ENCODE results near the gene SOX11.
"Not testable (repeated sequence)": the region's sequence is repeated elsewhere in the genome, so short reads cannot be mapped to it uniquely, and the experiment has no call there.

Gene SOX11

GRCh38 chr2:5691985-5692529 lies at the start of gene SOX11:
TSS of gene SOX11 (plus strand) at chr2:5692384. CDS start at chr2:5692722, 338 bp downstream.
- Histone ChIP-seq H3K27me3 (ENCODE audit: control insufficient read depth, insufficient read depth, low read length) (peaks cover 12% of the 10 kb centered on the region), H3K9ac (ENCODE audit: low read depth, low read length) (peak within 1 kb of the TSS; percentile 79), H3K4me1 (ENCODE audit: control insufficient read depth, insufficient read depth, low read length) (peaks cover 3% of the 10 kb centered on the region), H3K36me3 (ENCODE audit: control insufficient read depth, insufficient read depth, low read length) (no peaks in the 10 kb centered on the region), H3K9me3 (ENCODE audit: control insufficient read depth, insufficient read depth, low read length) (no peaks in the 10 kb centered on the region), H3K4me3 (ENCODE audit: low read depth, low read length) (peak within 1 kb of the TSS; percentile 93)

DNA sequence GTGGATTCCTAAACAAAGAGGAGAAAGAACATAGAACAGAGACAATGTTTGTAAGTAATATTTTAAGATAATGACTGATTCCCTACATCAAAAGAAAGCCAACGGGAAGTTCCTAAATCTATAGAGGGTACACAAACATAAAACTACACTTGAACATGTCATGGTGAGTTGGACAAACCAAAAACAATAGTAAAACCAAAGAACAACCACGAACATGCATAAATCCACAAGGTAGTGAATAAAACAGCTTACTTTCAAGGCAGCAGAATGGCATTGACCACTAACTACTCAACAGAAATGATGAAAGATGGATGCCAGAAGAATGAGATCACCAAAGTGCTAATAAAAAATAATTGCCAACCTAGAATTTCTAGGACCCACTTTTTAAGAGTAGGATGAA lies 39.5 kb upstream of the SOX11 start:
- not testable (repeated sequence) for H3K27me3 ChIP-seq (ENCODE audit: control insufficient read depth, insufficient read depth, low read length); H3K4me1 ChIP-seq (ENCODE audit: control insufficient read depth, insufficient read depth, low read length); H3K36me3 ChIP-seq (ENCODE audit: control insufficient read depth, insufficient read depth, low read length); H3K9me3 ChIP-seq (ENCODE audit: control insufficient read depth, insufficient read depth, low read length); H3K4me3 ChIP-seq (ENCODE audit: low read depth, low read length); H3K9ac ChIP-seq (ENCODE audit: low read depth, low read length)

DNA sequence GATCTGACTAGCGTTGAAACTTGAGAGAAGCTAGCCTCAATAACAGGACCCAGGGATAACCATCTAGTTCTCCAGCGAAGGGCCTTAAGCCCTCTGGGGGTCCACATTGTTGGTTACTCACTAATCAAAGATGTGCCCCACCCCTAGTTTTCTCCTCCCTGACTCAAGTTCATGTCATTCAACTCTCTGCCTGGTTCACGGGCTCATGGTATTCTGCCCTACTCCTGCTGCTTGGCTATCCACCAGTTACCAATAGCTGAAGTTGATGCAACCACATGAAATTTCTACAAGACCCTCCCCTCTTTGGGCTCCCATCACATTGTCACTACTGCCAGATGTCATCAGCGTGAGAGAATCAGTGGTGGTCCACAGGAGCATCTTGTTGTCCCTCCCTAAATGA lies 38.4 kb upstream of the SOX11 start:
- not testable (repeated sequence) for H3K9ac ChIP-seq (ENCODE audit: low read depth, low read length); H3K9me3 ChIP-seq (ENCODE audit: control insufficient read depth, insufficient read depth, low read length); H3K36me3 ChIP-seq (ENCODE audit: control insufficient read depth, insufficient read depth, low read length); H3K27me3 ChIP-seq (ENCODE audit: control insufficient read depth, insufficient read depth, low read length); H3K4me1 ChIP-seq (ENCODE audit: control insufficient read depth, insufficient read depth, low read length); H3K4me3 ChIP-seq (ENCODE audit: low read depth, low read length)

DNA sequence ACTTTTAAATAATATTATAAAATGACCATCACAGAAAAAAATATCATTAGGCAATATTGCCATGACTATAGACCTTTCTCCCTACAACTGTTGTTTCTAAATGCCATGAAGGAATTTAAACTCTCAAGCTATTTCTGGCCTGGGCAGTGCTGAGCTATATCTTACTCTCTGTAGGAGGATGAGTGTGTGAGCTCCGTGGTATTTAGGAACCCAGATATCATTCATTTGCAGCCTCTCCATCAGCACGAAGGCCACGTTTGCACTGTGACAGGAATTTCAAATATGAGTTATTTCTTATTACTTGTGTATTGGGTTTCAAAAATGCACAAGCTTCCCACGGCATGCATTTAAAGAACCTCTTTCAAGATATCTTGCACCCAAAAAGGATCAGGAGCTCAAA lies 35.0 kb upstream of the SOX11 start:
- Histone ChIP-seq H3K4me1 (ENCODE audit: control insufficient read depth, insufficient read depth, low read length) (no peaks in the 10 kb centered on the region), H3K9ac (ENCODE audit: low read depth, low read length) (no peak overlapping the region), H3K27me3 (ENCODE audit: control insufficient read depth, insufficient read depth, low read length) (no peaks in the 10 kb centered on the region), H3K9me3 (ENCODE audit: control insufficient read depth, insufficient read depth, low read length) (no peaks in the 10 kb centered on the region), H3K36me3 (ENCODE audit: control insufficient read depth, insufficient read depth, low read length) (no peaks in the 10 kb centered on the region), H3K4me3 (ENCODE audit: low read depth, low read length) (no peak overlapping the region)

DNA sequence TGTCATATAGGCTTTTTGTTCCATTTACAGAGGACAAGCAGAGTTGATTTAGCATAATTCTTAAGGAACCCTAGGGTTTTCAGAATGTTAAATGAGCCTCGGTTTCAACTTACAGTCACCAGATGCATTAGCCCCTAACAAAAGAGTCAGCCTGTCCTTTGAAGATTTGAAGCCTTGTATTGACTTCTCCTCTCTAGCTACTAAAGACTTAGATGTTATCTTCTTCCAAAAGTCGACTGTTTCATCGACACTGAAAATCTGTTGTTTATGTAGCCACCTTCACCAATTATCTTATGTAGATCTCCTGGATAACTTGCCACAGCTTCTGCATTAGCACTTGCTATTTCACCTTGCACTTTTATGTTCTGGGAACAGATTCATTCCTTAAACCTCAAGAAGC lies 31.6 kb upstream of the SOX11 start:
- no peaks in the 10 kb centered on the region for H3K27me3 ChIP-seq (ENCODE audit: control insufficient read depth, insufficient read depth, low read length)
- H3K9ac ChIP-seq (ENCODE audit: low read depth, low read length), result no peak overlapping the region
- H3K36me3 ChIP-seq (ENCODE audit: control insufficient read depth, insufficient read depth, low read length), result no peaks in the 10 kb centered on the region
- H3K4me3 ChIP-seq (ENCODE audit: low read depth, low read length), result no peak overlapping the region
- H3K9me3 ChIP-seq (ENCODE audit: control insufficient read depth, insufficient read depth, low read length), result no peaks in the 10 kb centered on the region
- H3K4me1 ChIP-seq (ENCODE audit: control insufficient read depth, insufficient read depth, low read length), result no peaks in the 10 kb centered on the region

DNA sequence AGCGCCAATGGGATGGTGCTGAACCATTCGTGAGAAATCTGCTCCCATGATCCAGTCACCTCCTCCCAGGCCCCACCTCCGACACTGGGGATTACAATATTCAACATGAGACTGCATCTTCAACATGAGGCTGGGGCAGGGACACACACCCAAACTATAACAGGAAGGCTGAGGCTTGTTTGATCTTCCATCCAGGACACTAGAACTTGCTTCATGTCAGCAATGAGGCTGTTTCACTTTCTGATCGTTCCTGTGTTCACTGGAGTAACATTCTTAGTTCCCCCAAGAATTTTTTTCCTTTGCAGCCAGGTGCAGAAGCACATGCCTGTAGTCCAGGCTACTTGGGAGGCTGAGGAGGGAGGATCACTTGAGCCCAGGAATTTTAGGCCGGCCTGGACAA lies 30.8 kb upstream of the SOX11 start:
- H3K4me1 ChIP-seq (ENCODE audit: control insufficient read depth, insufficient read depth, low read length), result no peaks in the 10 kb centered on the region
- no peak overlapping the region for H3K4me3 ChIP-seq (ENCODE audit: low read depth, low read length)
- no peak overlapping the region for H3K9ac ChIP-seq (ENCODE audit: low read depth, low read length)

DNA sequence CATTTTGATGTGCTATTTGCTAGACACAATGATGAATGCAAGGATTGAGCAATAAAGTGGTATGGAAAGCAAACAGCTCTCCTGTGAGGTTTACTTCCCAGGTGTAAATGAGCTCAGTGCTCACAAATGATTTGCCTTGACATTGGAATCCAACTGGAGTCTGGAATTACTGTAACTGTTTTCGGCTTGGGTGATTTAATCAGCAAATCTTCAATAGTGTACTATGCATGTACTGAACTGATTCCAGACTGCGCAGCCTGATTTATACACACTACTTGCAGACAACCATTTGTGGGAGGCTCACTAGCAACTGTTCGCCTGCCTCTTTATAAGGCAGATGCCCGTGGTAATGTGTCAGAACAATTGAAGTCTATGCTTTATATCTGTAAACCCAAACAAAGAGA lies 27.9 kb upstream of the SOX11 start:
- no peaks in the 10 kb centered on the region for H3K36me3 ChIP-seq (ENCODE audit: control insufficient read depth, insufficient read depth, low read length)
- no peak overlapping the region for H3K4me3 ChIP-seq (ENCODE audit: low read depth, low read length)
- H3K4me1 ChIP-seq (ENCODE audit: control insufficient read depth, insufficient read depth, low read length), result no peaks in the 10 kb centered on the region
- no peaks in the 10 kb centered on the region for H3K27me3 ChIP-seq (ENCODE audit: control insufficient read depth, insufficient read depth, low read length)
- H3K9ac ChIP-seq (ENCODE audit: low read depth, low read length), result no peak overlapping the region
- H3K9me3 ChIP-seq (ENCODE audit: control insufficient read depth, insufficient read depth, low read length), result no peaks in the 10 kb centered on the region

More for the DNA sequence above, 30.8 kb upstream of the SOX11 start:
- Histone ChIP-seq H3K27me3 (ENCODE audit: control insufficient read depth, insufficient read depth, low read length) (no peaks in the 10 kb centered on the region), H3K9me3 (ENCODE audit: control insufficient read depth, insufficient read depth, low read length) (no peaks in the 10 kb centered on the region), H3K36me3 (ENCODE audit: control insufficient read depth, insufficient read depth, low read length) (no peaks in the 10 kb centered on the region)

DNA sequence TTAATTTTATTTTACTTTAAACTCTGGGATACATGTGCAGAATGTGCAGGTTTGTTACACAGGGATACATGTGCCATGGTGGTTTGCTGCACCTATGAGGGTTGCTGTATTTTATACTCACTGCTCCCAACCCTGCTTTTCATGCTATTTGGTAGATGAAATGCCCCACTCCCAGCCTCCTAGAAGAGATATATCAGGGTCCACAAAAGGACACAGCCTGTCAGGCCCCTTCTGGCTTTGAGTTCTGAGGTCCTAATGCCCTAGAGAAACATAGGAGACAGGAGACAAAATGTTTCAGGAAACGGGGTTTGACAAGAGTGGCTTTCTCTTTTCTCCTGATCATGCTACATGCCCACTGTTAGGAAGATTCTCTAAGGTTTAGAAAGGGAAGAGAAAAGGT lies 27.1 kb upstream of the SOX11 start:
- no peak overlapping the region for H3K4me3 ChIP-seq (ENCODE audit: low read depth, low read length)
- no peaks in the 10 kb centered on the region for H3K9me3 ChIP-seq (ENCODE audit: control insufficient read depth, insufficient read depth, low read length)
- no peaks in the 10 kb centered on the region for H3K4me1 ChIP-seq (ENCODE audit: control insufficient read depth, insufficient read depth, low read length)
- H3K9ac ChIP-seq (ENCODE audit: low read depth, low read length), result no peak overlapping the region
- no peaks in the 10 kb centered on the region for H3K27me3 ChIP-seq (ENCODE audit: control insufficient read depth, insufficient read depth, low read length)
- no peaks in the 10 kb centered on the region for H3K36me3 ChIP-seq (ENCODE audit: control insufficient read depth, insufficient read depth, low read length)

GRCh38 chr2:5666798-5667197 lies 25.4 kb upstream of the SOX11 start:
- Histone ChIP-seq H3K4me3 (ENCODE audit: low read depth, low read length) (no peak overlapping the region), H3K9me3 (ENCODE audit: control insufficient read depth, insufficient read depth, low read length) (no peaks in the 10 kb centered on the region), H3K9ac (ENCODE audit: low read depth, low read length) (no peak overlapping the region), H3K4me1 (ENCODE audit: control insufficient read depth, insufficient read depth, low read length) (no peaks in the 10 kb centered on the region), H3K27me3 (ENCODE audit: control insufficient read depth, insufficient read depth, low read length) (peaks cover 4% of the 10 kb centered on the region), H3K36me3 (ENCODE audit: control insufficient read depth, insufficient read depth, low read length) (no peaks in the 10 kb centered on the region)

- not testable (repeated sequence) for H3K9ac ChIP-seq (ENCODE audit: low read depth, low read length); H3K4me1 ChIP-seq (ENCODE audit: control insufficient read depth, insufficient read depth, low read length); H3K9me3 ChIP-seq (ENCODE audit: control insufficient read depth, insufficient read depth, low read length); H3K36me3 ChIP-seq (ENCODE audit: control insufficient read depth, insufficient read depth, low read length); H3K4me3 ChIP-seq (ENCODE audit: low read depth, low read length)
- peaks cover 13% of the 10 kb centered on the region for H3K27me3 ChIP-seq (ENCODE audit: control insufficient read depth, insufficient read depth, low read length)
Measured at GRCh38 chr2:5667655-5668054, 24.5 kb upstream of the SOX11 start.

- Histone ChIP-seq H3K4me1 (ENCODE audit: control insufficient read depth, insufficient read depth, low read length) (no peaks in the 10 kb centered on the region), H3K9ac (ENCODE audit: low read depth, low read length) (no peak overlapping the region), H3K4me3 (ENCODE audit: low read depth, low read length) (no peak overlapping the region), H3K27me3 (ENCODE audit: control insufficient read depth, insufficient read depth, low read length) (peaks cover 19% of the 10 kb centered on the region), H3K9me3 (ENCODE audit: control insufficient read depth, insufficient read depth, low read length) (no peaks in the 10 kb centered on the region), H3K36me3 (ENCODE audit: control insufficient read depth, insufficient read depth, low read length) (no peaks in the 10 kb centered on the region)
Measured at GRCh38 chr2:5668682-5669250, 23.4 kb upstream of the SOX11 start.

- peaks cover 43% of the 10 kb centered on the region for H3K27me3 ChIP-seq (ENCODE audit: control insufficient read depth, insufficient read depth, low read length)
- H3K4me1 ChIP-seq (ENCODE audit: control insufficient read depth, insufficient read depth, low read length), result peaks cover 3% of the 10 kb centered on the region
- no peaks in the 10 kb centered on the region for H3K9me3 ChIP-seq (ENCODE audit: control insufficient read depth, insufficient read depth, low read length)
- peak overlapping the region; percentile 45 for H3K4me3 ChIP-seq (ENCODE audit: low read depth, low read length)
- H3K9ac ChIP-seq (ENCODE audit: low read depth, low read length), result no peak overlapping the region
- no peaks in the 10 kb centered on the region for H3K36me3 ChIP-seq (ENCODE audit: control insufficient read depth, insufficient read depth, low read length)
Measured at GRCh38 chr2:5672749-5673144, 19.4 kb upstream of the SOX11 start.
